Esophagus squamous epithelium (tissue), 4 donors: ENCODE data around the gene SYT12.

Source experiments
- CTCF ChIP-seq, 6 experiments: fragments of 450-650 bp in 4 of 6; fragments of 200-600 bp in 2 of 6; sonication (generic) in 2 of 6; IDR thresholded peaks; one replicate each; pipeline ENCODE4 v1.5.1; 2016 to 2019; ENCODE audit warnings: antibody characterized with exemption in 6 of 6, mild to moderate bottlenecking in 4 of 6, moderate library complexity in 4 of 6
- POLR2A ChIP-seq, 4 donors: fragments of 450-650 bp; IDR thresholded peaks; one replicate each; pipeline ENCODE4 v1.6.1; 2017; ENCODE audit warnings: antibody characterized with exemption in 4 of 4, mild to moderate bottlenecking in 4 of 4, moderate library complexity in 3 of 4

GRCh38 chr11:66996609-66997273, 26.2 kb upstream of the SYT12 start:
- no peak for TF ChIP-seq CTCF (IDR thresholded peaks at IDR 0.05)
- TF ChIP-seq POLR2A (IDR thresholded peaks at IDR 0.05) = no peak
